Endodermal cell (in vitro differentiated cells): Measurements from ENCODE around the gene UBE2G1. TPM values are rescaled to one million over a fixed set of nuclear protein-coding genes. Genes with fewer than 3 reads are reported as not detected.
A peak's percentile ranks its signal among the peaks of the same experiment; 100 is the strongest.

Experiments used
- DNase-seq: peaks from one replicate; pipeline ENCODE4 v3.0.0-alpha.2; 2017
- H3K27ac ChIP-seq: 2 replicates; pipeline ENCODE4 v1.5.1; 2013; ENCODE audit warnings: mild to moderate bottlenecking, low read depth, low read length, moderate library complexity
- H3K27me3 ChIP-seq: 2 replicates; pipeline ENCODE4 v1.6.1; 2013; ENCODE audit warnings: mild to moderate bottlenecking, low read length, moderate library complexity; ENCODE audit not compliant: insufficient read depth, control insufficient read depth, poor library complexity, severe bottlenecking
- H3K36me3 ChIP-seq: 2 replicates; pipeline ENCODE4 v1.7.0; 2013; ENCODE audit warnings: mild to moderate bottlenecking, low read length, moderate library complexity; ENCODE audit not compliant: control insufficient read depth, insufficient read depth
- H3K4me1 ChIP-seq: one replicate; pipeline ENCODE4 v1.7.0; 2013; ENCODE audit warnings: low read length; ENCODE audit not compliant: control insufficient read depth, insufficient read depth
- H3K4me3 ChIP-seq: 2 replicates; pipeline ENCODE4 v1.5.1; 2013; ENCODE audit warnings: mild to moderate bottlenecking, low read length, moderate library complexity
- H3K9ac ChIP-seq: 2 replicates; pipeline ENCODE4 v1.6.1; 2013; ENCODE audit warnings: mild to moderate bottlenecking, low read length, moderate library complexity; ENCODE audit not compliant: poor library complexity, severe bottlenecking; ENCODE audit errors: extremely low read depth
- H3K9me3 ChIP-seq: 2 replicates; pipeline ENCODE4 v1.6.1; 2013; ENCODE audit warnings: mild to moderate bottlenecking, low read length, moderate library complexity; ENCODE audit not compliant: control insufficient read depth
- H3K27ac Mint-ChIP-seq: 2 replicates; pipeline ENCODE4 v1.8.0; 2020; ENCODE audit warnings: mixed read lengths
- H3K27me3 Mint-ChIP-seq: 2 replicates; pipeline ENCODE4 v1.8.0; 2021; ENCODE audit warnings: mild to moderate bottlenecking, mixed read lengths; ENCODE audit not compliant: insufficient read depth
- H3K36me3 Mint-ChIP-seq: 2 replicates; pipeline ENCODE4 v1.8.0; 2020; ENCODE audit warnings: low read depth, mixed read lengths
- H3K4me1 Mint-ChIP-seq: 2 replicates; pipeline ENCODE4 v1.8.0; 2020; ENCODE audit warnings: mixed read lengths
- H3K4me3 Mint-ChIP-seq: 2 replicates; pipeline ENCODE4 v1.8.0; 2020; ENCODE audit warnings: mild to moderate bottlenecking, moderate library complexity, mixed read lengths
- H3K9me3 Mint-ChIP-seq: 2 replicates; pipeline ENCODE4 v1.8.0; 2020; ENCODE audit warnings: mild to moderate bottlenecking, mixed read lengths
- WGBS, 2 experiments: methylation state at CpG; one replicate each; pipeline versions ENCODE4 v1.1.5 to v1.1.7; 2013; ENCODE audit warnings: missing lambda C conversion rate in 2 of 2, mixed read lengths in 1 of 2; ENCODE audit not compliant: insufficient coverage in 1 of 2, insufficient read length in 1 of 2; 5-methylcytosine and 5-hydroxymethylcytosine counted together
- total RNA-seq, 2 donors: library from RNA; stranded (reverse); fragmentation: NEBNext Ultra II Directional in 1 of 2; extraction: Animal tissue kit (Norgen Biotek cat#: 25700) in 1 of 2; gene quantifications; 2 replicates in 1 of 2; 3 replicates in 1 of 2; pipeline ENCODE4 v1.2.1, GENCODE V29; 2021
- TF ChIP-seq, protein P1 (sequence below): fragments of 200-600 bp; sonication (generic); conservative IDR thresholded peaks from 2 replicates; pipeline ENCODE4 v1.5.0; 2021; ENCODE audit warnings: antibody characterized with exemption, mild to moderate bottlenecking

UBE2G1 gene
- total RNA-seq, 2 donors from 2014 or later, result 85.5 to 104 TPM

- no peaks in the 10 kb centered on the region for H3K4me1 ChIP-seq
- peaks cover 57% of the 10 kb centered on the region for H3K36me3 Mint-ChIP-seq
- no peaks in the 10 kb centered on the region for H3K27me3 Mint-ChIP-seq
- no peaks in the 10 kb centered on the region for H3K9me3 ChIP-seq
- TF ChIP-seq, protein P1, sequence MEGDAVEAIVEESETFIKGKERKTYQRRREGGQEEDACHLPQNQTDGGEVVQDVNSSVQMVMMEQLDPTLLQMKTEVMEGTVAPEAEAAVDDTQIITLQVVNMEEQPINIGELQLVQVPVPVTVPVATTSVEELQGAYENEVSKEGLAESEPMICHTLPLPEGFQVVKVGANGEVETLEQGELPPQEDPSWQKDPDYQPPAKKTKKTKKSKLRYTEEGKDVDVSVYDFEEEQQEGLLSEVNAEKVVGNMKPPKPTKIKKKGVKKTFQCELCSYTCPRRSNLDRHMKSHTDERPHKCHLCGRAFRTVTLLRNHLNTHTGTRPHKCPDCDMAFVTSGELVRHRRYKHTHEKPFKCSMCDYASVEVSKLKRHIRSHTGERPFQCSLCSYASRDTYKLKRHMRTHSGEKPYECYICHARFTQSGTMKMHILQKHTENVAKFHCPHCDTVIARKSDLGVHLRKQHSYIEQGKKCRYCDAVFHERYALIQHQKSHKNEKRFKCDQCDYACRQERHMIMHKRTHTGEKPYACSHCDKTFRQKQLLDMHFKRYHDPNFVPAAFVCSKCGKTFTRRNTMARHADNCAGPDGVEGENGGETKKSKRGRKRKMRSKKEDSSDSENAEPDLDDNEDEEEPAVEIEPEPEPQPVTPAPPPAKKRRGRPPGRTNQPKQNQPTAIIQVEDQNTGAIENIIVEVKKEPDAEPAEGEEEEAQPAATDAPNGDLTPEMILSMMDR, result no peak
- WGBS, 2 experiments, result 95 to 98% methylated on average over 5 of the region's 5 CpGs
- no peaks in the 10 kb centered on the region for H3K27me3 ChIP-seq
- peaks cover 3% of the 10 kb centered on the region for H3K4me1 Mint-ChIP-seq
- peaks cover 86% of the 10 kb centered on the region for H3K36me3 ChIP-seq
- no peak overlapping the region for H3K4me3 Mint-ChIP-seq
- H3K9ac ChIP-seq, result no peak overlapping the region
- no peak overlapping the region for H3K27ac ChIP-seq
- H3K9me3 Mint-ChIP-seq, result no peaks in the 10 kb centered on the region
- DNase-seq, result no peak
- peak overlapping the region; percentile 30 for H3K27ac Mint-ChIP-seq
- no peak overlapping the region for H3K4me3 ChIP-seq
These were observed 90.0 kb downstream of the UBE2G1 start for GRCh38 chr17:4276514-4276913.

- no peaks in the 10 kb centered on the region for H3K9me3 Mint-ChIP-seq
- no peak overlapping the region for H3K9ac ChIP-seq
These were observed 93.5 kb downstream of the UBE2G1 start for GRCh38 chr17:4272972-4273368.

GRCh38 chr17:4272213-4272971, 94.1 kb downstream of the UBE2G1 start:
- Histone ChIP-seq H3K27ac (no peak overlapping the region), H3K4me3 (no peak overlapping the region), H3K9me3 (no peaks in the 10 kb centered on the region), H3K36me3 (peaks cover 91% of the 10 kb centered on the region), H3K9ac (no peak overlapping the region), H3K4me1 (no peaks in the 10 kb centered on the region), H3K27me3 (no peaks in the 10 kb centered on the region)
- Mint-ChIP-seq H3K4me1 (peaks cover 3% of the 10 kb centered on the region), H3K36me3 (peaks cover 69% of the 10 kb centered on the region), H3K4me3 (no peak overlapping the region), H3K27ac (peak overlapping the region; percentile 85), H3K27me3 (no peaks in the 10 kb centered on the region), H3K9me3 (no peaks in the 10 kb centered on the region)
- peak; percentile 20 for DNase-seq
- TF ChIP-seq, protein P1, result no peak
- WGBS, 2 experiments, result 91 to 98% methylated on average over 5 of the region's 6 CpGs

More at GRCh38 chr17:4272972-4273368, 93.5 kb downstream of the UBE2G1 start:
- Mint-ChIP-seq H3K4me3 (no peak overlapping the region), H3K27ac (peak overlapping the region; percentile 85), H3K36me3 (peaks cover 70% of the 10 kb centered on the region), H3K4me1 (peaks cover 3% of the 10 kb centered on the region), H3K27me3 (no peaks in the 10 kb centered on the region)
- peak; percentile 32 for DNase-seq
- WGBS, 2 experiments, result 80 to 94% methylated on average over 1 to 4 of the region's 4 CpGs
- Histone ChIP-seq H3K4me1 (no peaks in the 10 kb centered on the region), H3K36me3 (peaks cover 91% of the 10 kb centered on the region), H3K27me3 (no peaks in the 10 kb centered on the region), H3K27ac (no peak overlapping the region), H3K4me3 (no peak overlapping the region), H3K9me3 (no peaks in the 10 kb centered on the region)
- TF ChIP-seq, protein P1, result no peak
